IMR-90 (cell line): ENCODE results near the gene MRPL52. TPM values are rescaled to one million over a fixed set of nuclear protein-coding genes. Genes with fewer than 3 reads are reported as not detected.

ENCODE experiments used
- ATAC-seq: fragments of 200-7000 bp; cut with Tn5 transposase; 2 replicates; pipeline ENCODE4 v1.9.1; 2020; ENCODE audit warnings: low read depth, mild to moderate bottlenecking, moderate library complexity
- BruUV-seq: library from RNA; stranded (reverse); fragments of 400-500 nt; replicated peaks from 2 replicates; lab custom pipeline; 2021; lab: Mats Ljungman, UMichigan
- CTCF ChIA-PET: fragments of 300-600 bp; formaldehyde crosslinking; extraction: SDS; loops from one replicate; lab custom pipeline; 2021; ENCODE audit warnings: antibody characterized with exemption; lab: Yijun Ruan, JAX
- POLR2A ChIA-PET: fragments of 300-600 bp; sonication (Branson Sonifier 250); formaldehyde crosslinking; loops from one replicate; lab custom pipeline; 2022; ENCODE audit warnings: antibody characterized with exemption; ENCODE audit not compliant: unreplicated experiment; lab: Charles Lee
- DNase-seq: peaks from one replicate; pipeline ENCODE4 v3.0.0; 2013
- H2AFZ ChIP-seq: replicated peaks from 2 replicates; pipeline ENCODE3; 2013; ENCODE audit warnings: low read length, mild to moderate bottlenecking; ENCODE audit not compliant: poor library complexity
- H2AK5ac ChIP-seq: 2 replicates; pipeline ENCODE4 v1.6.1; 2013; ENCODE audit warnings: low read depth, low read length, inconsistent platforms
- H2AK9ac ChIP-seq: replicated peaks from 2 replicates; pipeline ENCODE3; 2013; ENCODE audit warnings: mild to moderate bottlenecking, low read depth, low read length, moderate library complexity; ENCODE audit not compliant: poor library complexity
- H2BK120ac ChIP-seq: 2 replicates; pipeline ENCODE4 v1.6.1; 2013; ENCODE audit warnings: low read depth, low read length, inconsistent platforms
- H2BK15ac ChIP-seq: 3 replicates; pipeline ENCODE4 v1.6.1; 2013; ENCODE audit warnings: low read depth, low read length, inconsistent platforms
- H2BK20ac ChIP-seq: 2 replicates; pipeline ENCODE4 v1.6.1; 2013; ENCODE audit warnings: low read depth, mild to moderate bottlenecking, inconsistent platforms, low read length, moderate library complexity
- H2BK5ac ChIP-seq: 2 replicates; pipeline ENCODE4 v1.6.1; 2013; ENCODE audit warnings: mild to moderate bottlenecking, low read depth, low read length, inconsistent platforms; ENCODE audit not compliant: poor library complexity, severe bottlenecking
- H3K14ac ChIP-seq: replicated peaks from 2 replicates; pipeline ENCODE4 v1.6.1; 2013; ENCODE audit warnings: low read depth, low read length, inconsistent platforms
- H3K18ac ChIP-seq: 2 replicates; pipeline ENCODE4 v1.6.1; 2013; ENCODE audit warnings: low read depth, low read length, control low read depth
- H3K23ac ChIP-seq: 2 replicates; pipeline ENCODE4 v1.6.1; 2013; ENCODE audit warnings: low read depth, low read length, inconsistent platforms
- H3K27ac ChIP-seq: 2 replicates; pipeline ENCODE4 v1.5.1; 2013; ENCODE audit warnings: mild to moderate bottlenecking, control low read depth, low read length; ENCODE audit not compliant: insufficient read depth
- H3K27me3 ChIP-seq: 2 replicates; pipeline ENCODE4 v1.6.1; 2013; ENCODE audit warnings: low read length; ENCODE audit not compliant: control insufficient read depth, insufficient read depth
- H3K36me3 ChIP-seq: 2 replicates; pipeline ENCODE4 v1.6.1; 2013; ENCODE audit warnings: low read length, mixed read lengths; ENCODE audit not compliant: control insufficient read depth, insufficient read depth
- H3K4ac ChIP-seq: 2 replicates; pipeline ENCODE4 v1.6.1; 2013; ENCODE audit warnings: low read depth, low read length, inconsistent platforms
- H3K4me1 ChIP-seq: 2 replicates; pipeline ENCODE4 v1.6.1; 2013; ENCODE audit warnings: low read length, mixed read lengths; ENCODE audit not compliant: control insufficient read depth, insufficient read depth
- H3K4me2 ChIP-seq: 2 replicates; pipeline ENCODE4 v1.6.1; 2013; ENCODE audit warnings: low read depth, mild to moderate bottlenecking, control low read depth, low read length, moderate library complexity
- H3K4me3 ChIP-seq: 2 replicates; pipeline ENCODE4 v1.5.1; 2013; ENCODE audit warnings: low read depth, mild to moderate bottlenecking, control low read depth, low read length, moderate library complexity; ENCODE audit not compliant: insufficient read depth
- H3K56ac ChIP-seq: 2 replicates; pipeline ENCODE4 v1.6.1; 2013; ENCODE audit warnings: low read length, inconsistent platforms; ENCODE audit not compliant: insufficient read depth; ENCODE audit errors: extremely low read depth
- H3K79me1 ChIP-seq, 2 experiments: 2 replicates each; pipeline ENCODE4 v1.6.1; 2013; ENCODE audit warnings: low read length in 2 of 2, inconsistent platforms in 1 of 2, low read depth in 1 of 2
- H3K9ac ChIP-seq: 2 replicates; pipeline ENCODE4 v1.6.1; 2013; ENCODE audit warnings: low read depth, low read length, control low read depth
- H3K9me1 ChIP-seq: 2 replicates; pipeline ENCODE4 v1.6.1; 2013; ENCODE audit warnings: low read length, inconsistent platforms; ENCODE audit not compliant: insufficient read depth
- H3K9me3 ChIP-seq: 2 replicates; pipeline ENCODE4 v1.6.1; 2013; ENCODE audit warnings: low read length; ENCODE audit not compliant: control insufficient read depth, insufficient read depth
- H4K20me1 ChIP-seq: 2 replicates; pipeline ENCODE4 v1.6.1; 2013; ENCODE audit warnings: low read length, inconsistent platforms; ENCODE audit not compliant: insufficient read depth
- H4K5ac ChIP-seq: 2 replicates; pipeline ENCODE4 v1.6.1; 2013; ENCODE audit warnings: mild to moderate bottlenecking, low read depth, low read length, control low read depth
- H4K8ac ChIP-seq, 2 experiments: 2 replicates each; pipeline ENCODE4 v1.6.1; 2013; ENCODE audit warnings: low read depth in 2 of 2, low read length in 2 of 2, control low read depth in 1 of 2, inconsistent platforms in 1 of 2
- H4K91ac ChIP-seq: 2 replicates; pipeline ENCODE4 v1.6.1; 2013; ENCODE audit warnings: low read depth, low read length, inconsistent platforms; ENCODE audit not compliant: insufficient read depth
- BHLHE40 ChIP-seq: fragments of 150-350 bp; IDR thresholded peaks from 2 replicates; pipeline ENCODE4 v1.6.1; 2016; ENCODE audit warnings: mild to moderate bottlenecking, low read depth, low read length
- CHD1 ChIP-seq: IDR thresholded peaks from 2 replicates; pipeline ENCODE4 v1.6.1; 2012; ENCODE audit warnings: low read depth, low read length, improper control_type of control experiment
- ELK1 ChIP-seq: fragments of 150-350 bp; IDR thresholded peaks from 2 replicates; pipeline ENCODE4 v1.6.1; 2016; ENCODE audit warnings: low read depth, mild to moderate bottlenecking, low read length, moderate library complexity, borderline replicate concordance
- FOS ChIP-seq: fragments of 150-350 bp; IDR thresholded peaks from 2 replicates; pipeline ENCODE4 v1.6.1; 2016; ENCODE audit warnings: low read depth, low read length
- MAFK ChIP-seq: IDR thresholded peaks from 2 replicates; pipeline ENCODE4 v1.6.1; 2012; ENCODE audit warnings: low read depth, low read length, improper control_type of control experiment
- MAZ ChIP-seq: IDR thresholded peaks from 2 replicates; pipeline ENCODE4 v1.6.1; 2012; ENCODE audit warnings: low read depth, mild to moderate bottlenecking, low read length, improper control_type of control experiment, moderate library complexity, borderline replicate concordance
- MXI1 ChIP-seq: IDR thresholded peaks from 2 replicates; pipeline ENCODE4 v1.6.1; 2012; ENCODE audit warnings: low read depth, mild to moderate bottlenecking, low read length, moderate library complexity, borderline replicate concordance
- NFE2L2 ChIP-seq: fragments of 150-350 bp; IDR thresholded peaks from 2 replicates; pipeline ENCODE4 v1.6.1; 2016; ENCODE audit warnings: low read depth, mild to moderate bottlenecking, low read length
- POLR2A ChIP-seq: IDR thresholded peaks from 2 replicates; pipeline ENCODE4 v1.6.1; 2012; ENCODE audit warnings: mild to moderate bottlenecking, low read depth, low read length
- RFX5 ChIP-seq: IDR thresholded peaks from 2 replicates; pipeline ENCODE4 v1.8.0; 2012; ENCODE audit warnings: low read depth, mild to moderate bottlenecking, low read length, moderate library complexity
- SMC3 ChIP-seq: fragments of 150-350 bp; IDR thresholded peaks from 2 replicates; pipeline ENCODE4 v1.6.1; 2016; ENCODE audit warnings: low read depth, mild to moderate bottlenecking, antibody characterized with exemption, low read length, moderate library complexity
- WGBS, 2 experiments: methylation state at CpG; one replicate each; pipeline versions ENCODE4 v1.1.5 to v1.1.7; 2013; ENCODE audit warnings: missing lambda C conversion rate in 2 of 2; ENCODE audit not compliant: insufficient read length in 1 of 2; ENCODE audit errors: extremely low coverage in 2 of 2; 5-methylcytosine and 5-hydroxymethylcytosine counted together
- dilution Hi-C: fragments of 300-500 bp; cut with HindIII; formaldehyde crosslinking; loops from one replicate; pipeline ENCODE4 v1.14.3; 2018; ENCODE audit warnings: low sequenced_read_pairs; ENCODE audit not compliant: unreplicated experiment
- in situ Hi-C: fragments of 300-500 bp; cut with MboI; formaldehyde crosslinking; loops from 3 replicates; pipeline ENCODE4 v1.14.3; 2019; ENCODE audit warnings: low sequenced_read_pairs, inconsistent platforms, mixed read lengths
- intact Hi-C: fragments of 100-400 bp; cut with micrococcal nuclease; formaldehyde crosslinking; loops from 2 replicates; pipeline ENCODE4 v1.10.0; 2022
- polyA plus RNA-seq, 3 experiments: library from polyadenylated mRNA; depleted of rRNA; stranded (reverse); fragments of >200 nt; gene quantifications; 2 replicates each; pipeline ENCODE4 v1.2.3, GENCODE V29; 2012; ENCODE audit warnings: low replicate concordance in 1 of 3
- total RNA-seq: library from RNA; depleted of rRNA; stranded (reverse); fragments of >200 nt; gene quantifications from 2 replicates; pipeline ENCODE4 v1.2.3, GENCODE V29; 2012

Gene MRPL52
- total and polyA plus RNA-seq, 2 of the 4 experiments (the other 2 are of a cell fraction) = 33.1 to 51.4 TPM

GRCh38 chr14:22875748-22876319, 46.1 kb downstream of the MRPL52 start:
- Histone ChIP-seq H4K20me1 (peaks cover 9% of the 10 kb centered on the region), H3K9me3 (no peaks in the 10 kb centered on the region), H4K91ac (no peak overlapping the region), H3K14ac (no peak overlapping the region), H3K4ac (no peak overlapping the region), H3K4me2 (no peak overlapping the region), H3K79me1 (peaks cover 20 to 32% of the 10 kb centered on the region in 2 experiments; a peak in 3 of 4 replicates), H2BK120ac (no peak overlapping the region), H3K27me3 (no peaks in the 10 kb centered on the region), H2AFZ (no peak overlapping the region), H4K5ac (no peak overlapping the region), H2BK15ac (no peak overlapping the region), H2BK20ac (no peak overlapping the region), H3K56ac (no peak overlapping the region), H3K36me3 (peaks cover 52% of the 10 kb centered on the region), H2AK9ac (no peak overlapping the region), H3K27ac (no peak overlapping the region), H3K18ac (no peak overlapping the region), H3K9ac (no peak overlapping the region), H2AK5ac (no peak overlapping the region), H2BK5ac (no peak overlapping the region), H4K8ac (no peak overlapping the region), H3K4me3 (no peak overlapping the region), H3K9me1 (0 out of 2 replicates have a peak, but pooled peaks cover 3% of the 10 kb centered on the region), H3K4me1 (peaks cover 3% of the 10 kb centered on the region; the same call in 1 of the 2 replicates), H3K23ac (no peak overlapping the region)
- no TSS peak for BruUV-seq
- POLR2A ChIA-PET = interaction anchor here (0.6 kb wide), 1 partner anchor 15 kb away, joined by 6 read pairs; no protein-coding TSS in a partner anchor
- in situ Hi-C loops = no loop called here
- intact Hi-C loops = no loop called here
- TF ChIP-seq BHLHE40 = no peak
- no peak for TF ChIP-seq SMC3
- no peak for TF ChIP-seq ELK1
- TF ChIP-seq RFX5 = no peak
- TF ChIP-seq FOS = no peak
- TF ChIP-seq POLR2A = no peak
- no peak for TF ChIP-seq CHD1
- no peak for TF ChIP-seq MXI1
- TF ChIP-seq MAZ = no peak
- no peak for TF ChIP-seq NFE2L2
- TF ChIP-seq MAFK = no peak
- CTCF ChIA-PET = no interaction called here
- dilution Hi-C loops = no loop called here
- WGBS, 2 experiments = 94% methylated on average over 20 of the region's 20 CpGs; no CpG with 5 or more reads in 1 of the 2 experiments
- DNase-seq = no peak
- ATAC-seq = no peak
